Measurements from ENCODE around the gene SNX1. TPM values are rescaled to one million over a fixed set of nuclear protein-coding genes. Genes with fewer than 3 reads are reported as not detected.
"Not testable (repeated sequence)": the region's sequence is repeated elsewhere in the genome, so short reads cannot be mapped to it uniquely, and the experiment has no call there.

The SNX1 gene
- polyA plus RNA-seq, 2 donors, result 43.6 to 58.9 TPM

DNA sequence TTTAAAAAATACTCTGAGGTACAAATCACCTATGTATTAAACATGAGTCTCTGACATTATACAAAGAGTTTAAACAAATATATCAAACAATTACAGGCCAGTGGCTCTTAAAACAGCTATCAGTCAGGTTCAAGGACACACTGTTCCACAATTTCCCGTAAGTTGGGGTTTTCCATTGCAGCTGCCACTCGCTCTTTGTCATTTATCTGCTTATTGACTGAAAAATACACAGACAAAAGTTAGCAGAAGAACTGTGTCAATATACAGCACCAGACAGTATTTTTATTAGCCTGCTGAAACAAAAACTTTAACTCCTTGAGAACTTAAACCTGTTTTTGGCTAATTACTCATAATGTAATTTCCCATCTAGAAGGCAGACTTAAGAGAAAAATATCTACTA lies 23.0 kb upstream of the SNX1 start:
- H3K36me3 ChIP-seq (ENCODE audit: control insufficient read depth in 2 of 2, insufficient read depth in 2 of 2, low read length in 1 of 2), result peaks cover 0 to 3% of the 10 kb centered on the region in 2 donors
- no peaks in the 10 kb centered on the region for H3K9me3 ChIP-seq (ENCODE audit: control insufficient read depth in 2 of 2, insufficient read depth in 1 of 2, low read depth in 1 of 2, low read length in 1 of 2)
- no peak overlapping the region for H3K27ac ChIP-seq (ENCODE audit: low read depth in 2 of 2, low read length in 1 of 2)
- H3K27me3 ChIP-seq (ENCODE audit: control insufficient read depth in 1 of 2, insufficient read depth in 2 of 2, low read length in 2 of 2), result no peaks in the 10 kb centered on the region
- no peaks in the 10 kb centered on the region for H3K4me1 ChIP-seq (ENCODE audit: control insufficient read depth in 2 of 2, insufficient read depth in 2 of 2, low read length in 1 of 2)
- no peak overlapping the region for H3K4me3 ChIP-seq (ENCODE audit: low read depth in 1 of 2, low read length in 2 of 2)
- WGBS, 2 donors, result 86% methylated on average over 2 of the region's 2 CpGs

DNA sequence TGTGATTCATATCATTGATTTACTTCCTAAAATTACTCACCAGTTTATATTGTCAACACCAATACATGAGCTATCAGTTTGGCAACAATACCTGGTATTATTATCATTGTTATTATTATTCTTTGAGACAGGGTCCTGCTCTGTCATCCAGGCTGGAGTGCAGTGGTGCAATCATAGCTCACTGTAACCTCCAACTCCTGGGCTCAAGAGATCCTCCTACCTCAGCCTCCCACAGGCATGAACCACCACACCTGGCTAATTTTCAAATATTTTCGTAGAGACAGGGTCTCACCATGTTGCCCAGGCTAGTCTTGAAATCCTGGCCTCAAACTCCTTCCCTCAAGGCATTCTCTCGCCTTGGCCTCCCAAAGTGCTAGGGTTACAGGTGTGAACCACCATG lies 22.3 kb upstream of the SNX1 start:
- H3K4me1 ChIP-seq (ENCODE audit: control insufficient read depth in 2 of 2, insufficient read depth in 2 of 2, low read length in 1 of 2); H3K27me3 ChIP-seq (ENCODE audit: control insufficient read depth in 1 of 2, insufficient read depth in 2 of 2, low read length in 2 of 2); H3K9me3 ChIP-seq (ENCODE audit: control insufficient read depth in 2 of 2, insufficient read depth in 1 of 2, low read depth in 1 of 2, low read length in 1 of 2); H3K36me3 ChIP-seq (ENCODE audit: control insufficient read depth in 2 of 2, insufficient read depth in 2 of 2, low read length in 1 of 2); H3K4me3 ChIP-seq (ENCODE audit: low read depth in 1 of 2, low read length in 2 of 2); H3K27ac ChIP-seq (ENCODE audit: low read depth in 2 of 2, low read length in 1 of 2): not testable (repeated sequence)
- 94 to 98% methylated on average over 2 of the region's 2 CpGs for WGBS, 2 donors

DNA sequence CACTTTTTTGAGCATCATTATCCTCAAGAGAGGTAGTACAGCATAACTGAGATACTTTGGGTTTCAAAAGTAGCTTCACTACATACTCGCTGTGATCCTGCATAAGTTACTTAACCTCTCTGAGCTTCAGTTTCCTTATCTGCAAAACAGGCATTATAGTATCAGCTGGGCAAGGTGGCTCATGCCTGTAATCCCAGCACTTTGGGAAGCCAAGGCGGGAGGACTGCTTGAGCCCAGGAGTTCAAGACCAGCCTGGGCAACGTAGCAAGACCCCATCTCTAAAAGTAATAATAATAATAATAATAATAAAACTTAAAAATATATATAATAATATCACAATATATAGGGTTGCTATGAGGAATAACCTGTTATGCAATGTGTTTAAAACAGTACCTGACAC lies 13.0 kb upstream of the SNX1 start:
- Histone ChIP-seq H3K9me3 (ENCODE audit: control insufficient read depth in 2 of 2, insufficient read depth in 1 of 2, low read depth in 1 of 2, low read length in 1 of 2) (no peaks in the 10 kb centered on the region), H3K27ac (ENCODE audit: low read depth in 2 of 2, low read length in 1 of 2) (no peak overlapping the region), H3K4me3 (ENCODE audit: low read depth in 1 of 2, low read length in 2 of 2) (no peak overlapping the region), H3K27me3 (ENCODE audit: control insufficient read depth in 1 of 2, insufficient read depth in 2 of 2, low read length in 2 of 2) (no peaks in the 10 kb centered on the region), H3K4me1 (ENCODE audit: control insufficient read depth in 2 of 2, insufficient read depth in 2 of 2, low read length in 1 of 2) (no peaks in the 10 kb centered on the region), H3K36me3 (ENCODE audit: control insufficient read depth in 2 of 2, insufficient read depth in 2 of 2, low read length in 1 of 2) (no peaks in the 10 kb centered on the region)
- 78 to 83% methylated on average over 3 of the region's 3 CpGs for WGBS, 2 donors

DNA sequence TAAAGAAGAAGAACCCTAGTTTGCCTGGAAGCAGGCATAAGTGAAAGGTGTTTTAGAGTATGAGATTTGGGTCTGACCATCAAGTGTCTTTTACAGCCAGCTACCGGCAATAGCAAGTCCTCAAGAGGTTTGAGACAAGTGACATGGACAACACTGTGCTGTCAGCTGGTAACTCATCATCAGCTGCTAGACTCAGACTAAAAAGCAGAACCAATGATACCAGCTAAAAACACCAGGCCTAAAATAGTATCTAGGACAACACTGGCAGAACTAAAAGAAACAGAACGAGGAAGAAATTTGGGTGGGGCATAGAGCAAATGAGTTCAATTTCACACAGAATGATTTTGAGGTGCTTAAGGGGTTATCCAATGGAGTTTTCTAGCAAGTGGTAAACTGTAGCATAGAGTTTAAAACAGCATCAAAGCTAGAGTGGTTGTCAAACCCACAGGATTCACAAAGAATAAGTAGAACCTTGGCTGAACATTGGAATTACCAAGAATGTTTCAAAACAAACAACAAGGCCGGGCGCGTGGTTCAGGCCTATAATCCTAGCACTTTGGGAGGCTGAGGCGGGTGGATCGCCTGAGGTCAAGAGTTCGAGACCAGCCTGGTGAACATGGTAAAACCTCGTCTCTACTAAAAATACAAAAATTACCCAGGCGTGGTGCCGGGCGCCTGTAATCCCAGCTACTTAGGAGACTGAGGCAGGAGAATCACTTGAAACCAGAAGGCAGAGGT lies 6.1 kb upstream of the SNX1 start:
- 82 to 84% methylated on average over 12 of the region's 12 CpGs for WGBS, 2 donors
- H3K27ac ChIP-seq (ENCODE audit: low read depth in 2 of 2, low read length in 1 of 2), result no peak overlapping the region
- no peaks in the 10 kb centered on the region for H3K27me3 ChIP-seq (ENCODE audit: control insufficient read depth in 1 of 2, insufficient read depth in 2 of 2, low read length in 2 of 2)
- H3K4me3 ChIP-seq (ENCODE audit: low read depth in 1 of 2, low read length in 2 of 2), result no peak overlapping the region
- peaks cover 2 to 4% of the 10 kb centered on the region in 2 donors for H3K36me3 ChIP-seq (ENCODE audit: control insufficient read depth in 2 of 2, insufficient read depth in 2 of 2, low read length in 1 of 2)
- peaks cover 0 to 2% of the 10 kb centered on the region in 2 donors for H3K4me1 ChIP-seq (ENCODE audit: control insufficient read depth in 2 of 2, insufficient read depth in 2 of 2, low read length in 1 of 2)
- H3K9me3 ChIP-seq (ENCODE audit: control insufficient read depth in 2 of 2, insufficient read depth in 1 of 2, low read depth in 1 of 2, low read length in 1 of 2), result no peaks in the 10 kb centered on the region

DNA sequence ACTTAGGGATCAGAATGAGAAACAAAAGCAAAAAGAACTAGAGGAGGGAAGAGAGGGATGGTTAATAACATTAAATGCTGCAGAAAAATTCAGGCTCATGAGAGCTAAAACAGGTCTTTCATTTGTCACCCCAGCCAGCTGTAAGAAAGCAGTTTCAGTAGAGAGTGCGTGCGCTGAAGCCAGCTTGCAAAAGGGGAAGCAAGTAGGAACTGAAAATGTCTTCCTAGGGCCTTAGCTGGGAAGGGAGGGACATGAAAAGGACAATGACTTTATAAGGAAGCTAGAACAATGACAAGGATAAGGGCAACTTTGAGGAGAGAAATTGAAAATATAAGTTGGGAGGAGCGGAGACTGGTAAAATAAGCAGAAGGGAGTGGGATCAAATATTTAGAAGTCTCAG lies 5.3 kb upstream of the SNX1 start:
- H3K27me3 ChIP-seq (ENCODE audit: control insufficient read depth in 1 of 2, insufficient read depth in 2 of 2, low read length in 2 of 2), result no peaks in the 10 kb centered on the region
- peaks cover 0 to 2% of the 10 kb centered on the region in 2 donors for H3K4me1 ChIP-seq (ENCODE audit: control insufficient read depth in 2 of 2, insufficient read depth in 2 of 2, low read length in 1 of 2)
- no peaks in the 10 kb centered on the region for H3K9me3 ChIP-seq (ENCODE audit: control insufficient read depth in 2 of 2, insufficient read depth in 1 of 2, low read depth in 1 of 2, low read length in 1 of 2)
- H3K27ac ChIP-seq (ENCODE audit: low read depth in 2 of 2, low read length in 1 of 2), result no peak overlapping the region
- WGBS, 2 donors, result 74 to 76% methylated on average over 3 of the region's 3 CpGs
- H3K36me3 ChIP-seq (ENCODE audit: control insufficient read depth in 2 of 2, insufficient read depth in 2 of 2, low read length in 1 of 2), result peaks cover 2 to 4% of the 10 kb centered on the region in 2 donors
- no peak overlapping the region for H3K4me3 ChIP-seq (ENCODE audit: low read depth in 1 of 2, low read length in 2 of 2)

DNA sequence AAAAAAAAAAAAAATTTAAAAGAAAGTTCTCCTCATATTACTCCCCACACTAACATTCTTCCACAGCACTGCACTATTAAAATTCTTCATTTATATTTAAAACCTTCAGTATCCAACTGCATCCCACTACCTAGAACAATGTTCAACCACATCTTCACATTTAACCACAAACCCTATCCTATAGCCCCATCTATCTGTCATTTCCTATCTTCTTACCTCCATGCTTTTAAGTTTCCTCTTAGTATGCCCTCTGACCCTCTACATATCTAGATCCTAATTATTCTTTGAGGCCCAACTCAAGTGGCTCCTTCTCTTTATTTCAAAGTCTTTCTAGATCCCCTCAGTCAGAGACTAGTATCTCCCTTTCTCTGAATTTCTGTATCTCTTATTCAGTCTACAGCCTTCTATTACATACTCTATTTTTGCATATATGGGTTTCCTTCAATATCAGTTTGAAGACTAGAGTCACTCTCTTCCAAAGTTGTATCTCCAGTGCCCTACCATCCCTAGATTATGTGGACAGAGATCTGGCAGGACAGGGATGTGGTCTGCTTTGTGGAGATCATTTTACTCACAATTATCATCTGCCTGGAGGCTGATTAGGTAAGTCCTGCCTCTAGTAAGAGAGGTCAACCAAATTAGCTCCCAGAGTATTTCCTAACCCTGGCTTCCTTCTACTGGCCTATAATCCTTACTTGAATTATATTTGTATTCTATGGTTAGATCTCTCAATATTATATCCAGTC lies 3.5 kb upstream of the SNX1 start:
- H3K36me3 ChIP-seq (ENCODE audit: control insufficient read depth in 2 of 2, insufficient read depth in 2 of 2, low read length in 1 of 2), result peaks cover 2 to 4% of the 10 kb centered on the region in 2 donors
- H3K27ac ChIP-seq (ENCODE audit: low read depth in 2 of 2, low read length in 1 of 2), result no peak overlapping the region
- H3K9me3 ChIP-seq (ENCODE audit: control insufficient read depth in 2 of 2, insufficient read depth in 1 of 2, low read depth in 1 of 2, low read length in 1 of 2), result no peaks in the 10 kb centered on the region
- peak overlapping the region in 1 of 2 donors; percentile 66 for H3K4me3 ChIP-seq (ENCODE audit: low read depth in 1 of 2, low read length in 2 of 2)
- H3K27me3 ChIP-seq (ENCODE audit: control insufficient read depth in 1 of 2, insufficient read depth in 2 of 2, low read length in 2 of 2), result no peaks in the 10 kb centered on the region
- peaks cover 0 to 5% of the 10 kb centered on the region in 2 donors for H3K4me1 ChIP-seq (ENCODE audit: control insufficient read depth in 2 of 2, insufficient read depth in 2 of 2, low read length in 1 of 2)

DNA sequence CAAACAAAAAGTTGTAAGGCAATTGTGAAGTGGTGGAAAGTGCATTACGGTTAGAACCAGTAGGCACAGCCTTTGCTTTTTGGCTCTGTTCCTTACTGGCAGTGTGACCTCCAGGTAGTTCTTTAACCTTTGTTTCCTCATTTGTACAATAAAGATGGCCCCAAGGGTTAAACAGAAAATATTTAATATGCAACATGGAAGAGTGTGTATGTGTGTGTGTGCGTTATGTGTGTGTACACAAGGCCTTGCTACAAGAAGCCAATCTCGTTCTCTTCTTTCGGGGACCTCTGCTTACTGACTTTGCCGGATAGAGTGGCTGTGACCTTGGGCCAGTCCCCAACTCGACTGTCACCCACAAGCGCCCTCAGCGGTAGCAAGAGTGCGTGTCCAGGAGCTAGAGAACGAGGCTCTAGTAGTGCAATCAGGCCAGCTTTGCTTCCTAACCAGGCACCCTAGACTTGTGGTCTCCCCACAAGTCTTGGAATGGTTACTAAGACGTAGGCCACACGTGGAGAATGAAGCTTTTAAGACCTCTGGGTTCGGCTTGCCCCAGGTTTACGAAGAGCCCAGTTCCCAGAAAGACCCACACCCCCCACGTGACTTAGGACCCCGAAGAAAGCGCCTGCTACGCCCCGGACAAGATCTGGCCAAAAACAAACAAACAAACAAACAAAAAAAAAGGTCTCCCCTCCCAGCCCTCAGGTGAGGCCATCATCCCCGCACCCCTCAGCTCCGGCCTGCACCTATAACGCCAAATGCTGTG lies 2.7 kb upstream of the SNX1 start:
- peaks cover 2 to 3% of the 10 kb centered on the region in 2 donors for H3K36me3 ChIP-seq (ENCODE audit: control insufficient read depth in 2 of 2, insufficient read depth in 2 of 2, low read length in 1 of 2)
- peaks cover 0 to 5% of the 10 kb centered on the region in 2 donors for H3K4me1 ChIP-seq (ENCODE audit: control insufficient read depth in 2 of 2, insufficient read depth in 2 of 2, low read length in 1 of 2)
- H3K4me3 ChIP-seq (ENCODE audit: low read depth in 1 of 2, low read length in 2 of 2), result peak overlapping the region; percentile 66 to 73
- WGBS, 2 donors, result 2 to 3% methylated on average over 22 of the region's 22 CpGs
- H3K27me3 ChIP-seq (ENCODE audit: control insufficient read depth in 1 of 2, insufficient read depth in 2 of 2, low read length in 2 of 2), result no peaks in the 10 kb centered on the region
- H3K27ac ChIP-seq (ENCODE audit: low read depth in 2 of 2, low read length in 1 of 2), result peak overlapping the region; percentile 76 to 83
- H3K9me3 ChIP-seq (ENCODE audit: control insufficient read depth in 2 of 2, insufficient read depth in 1 of 2, low read depth in 1 of 2, low read length in 1 of 2), result no peaks in the 10 kb centered on the region

DNA sequence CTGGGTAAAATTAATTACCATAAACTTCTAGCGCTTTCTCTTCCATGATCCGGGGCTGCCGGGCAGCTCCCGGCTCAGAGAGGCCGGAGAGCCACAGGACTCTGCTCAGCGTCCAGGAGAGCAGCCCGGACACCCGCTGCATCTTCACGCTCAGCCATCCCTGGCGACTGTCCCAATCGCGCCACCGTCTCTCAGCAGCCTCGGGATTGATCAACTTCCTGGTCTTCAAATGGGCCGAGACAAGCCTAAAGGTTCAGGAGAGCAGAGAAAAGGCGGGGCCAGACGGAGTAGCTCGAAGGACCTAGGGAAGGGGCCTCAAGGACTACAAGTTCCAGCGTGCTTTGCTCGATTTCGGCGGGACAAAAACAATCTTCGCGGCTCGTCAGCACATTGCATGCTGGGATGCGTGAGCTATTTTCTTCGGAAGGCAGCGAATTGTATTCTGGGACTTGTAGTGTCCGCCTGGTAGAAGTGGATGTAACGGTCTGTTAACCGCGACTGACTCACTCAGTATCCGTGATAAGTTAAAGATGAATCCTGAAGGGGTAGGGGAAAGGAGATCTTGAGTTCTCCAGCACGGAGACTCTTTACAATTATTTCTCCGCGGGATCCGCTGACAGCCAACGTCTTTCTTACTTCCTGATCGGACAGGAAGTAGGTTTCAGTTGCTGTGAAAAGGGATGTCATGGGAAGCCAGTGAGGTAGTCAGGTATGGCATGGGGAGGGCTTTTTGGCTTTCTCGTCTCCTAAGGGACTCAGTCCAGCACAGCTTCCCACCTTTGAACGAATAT lies 2.0 kb upstream of the SNX1 start, which contains the start of gene CIAO2A:
CIAO2A (minus strand) TSS at position 212 of the 791 bp plus-strand sequence; CDS start at position 142, 70 bp downstream.
- peak within 1 kb of the TSS; percentile 66 to 73 for H3K4me3 ChIP-seq (ENCODE audit: low read depth in 1 of 2, low read length in 2 of 2)
- no peaks in the 10 kb centered on the region for H3K36me3 ChIP-seq (ENCODE audit: control insufficient read depth in 2 of 2, insufficient read depth in 2 of 2, low read length in 1 of 2)
- WGBS, 2 donors, result 0% methylated on average over 41 of the region's 41 CpGs
- no peaks in the 10 kb centered on the region for H3K27me3 ChIP-seq (ENCODE audit: control insufficient read depth in 1 of 2, insufficient read depth in 2 of 2, low read length in 2 of 2)
- H3K27ac ChIP-seq (ENCODE audit: low read depth in 2 of 2, low read length in 1 of 2), result peak within 1 kb of the TSS; percentile 88 to 95
- H3K4me1 ChIP-seq (ENCODE audit: control insufficient read depth in 2 of 2, insufficient read depth in 2 of 2, low read length in 1 of 2), result peaks cover 0 to 5% of the 10 kb centered on the region in 2 donors
- H3K9me3 ChIP-seq (ENCODE audit: control insufficient read depth in 2 of 2, insufficient read depth in 1 of 2, low read depth in 1 of 2, low read length in 1 of 2), result no peaks in the 10 kb centered on the region

DNA sequence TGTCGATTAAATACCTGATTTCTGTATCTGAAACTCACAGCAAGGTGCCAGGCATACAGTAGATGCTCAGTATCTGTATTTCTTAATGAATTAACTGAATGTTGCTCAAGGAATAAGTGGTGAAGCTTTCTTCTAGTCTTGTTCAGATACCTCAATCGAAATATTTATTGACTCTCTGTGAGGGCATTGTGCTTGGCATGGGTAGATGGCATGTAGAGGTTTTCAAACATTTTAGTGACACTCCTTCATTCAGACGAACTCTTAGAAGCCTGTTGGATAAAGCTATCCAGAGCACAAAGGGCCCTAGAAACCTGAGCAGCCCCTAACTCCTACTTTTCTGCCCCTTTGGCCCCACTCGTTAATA lies 369 bp upstream of the SNX1 start:
- peaks cover 0 to 5% of the 10 kb centered on the region in 2 donors for H3K4me1 ChIP-seq (ENCODE audit: control insufficient read depth in 2 of 2, insufficient read depth in 2 of 2, low read length in 1 of 2)
- 32 to 38% methylated on average over 4 of the region's 4 CpGs for WGBS, 2 donors
- H3K36me3 ChIP-seq (ENCODE audit: control insufficient read depth in 2 of 2, insufficient read depth in 2 of 2, low read length in 1 of 2), result no peaks in the 10 kb centered on the region
- no peaks in the 10 kb centered on the region for H3K9me3 ChIP-seq (ENCODE audit: control insufficient read depth in 2 of 2, insufficient read depth in 1 of 2, low read depth in 1 of 2, low read length in 1 of 2)
- H3K27me3 ChIP-seq (ENCODE audit: control insufficient read depth in 1 of 2, insufficient read depth in 2 of 2, low read length in 2 of 2), result no peaks in the 10 kb centered on the region
- H3K4me3 ChIP-seq (ENCODE audit: low read depth in 1 of 2, low read length in 2 of 2), result peak overlapping the region; percentile 93 to 95
- H3K27ac ChIP-seq (ENCODE audit: low read depth in 2 of 2, low read length in 1 of 2), result peak overlapping the region; percentile 75 to 80

All from esophagus (tissue), 2 donors.